Osteocyte (in vitro differentiated cells): ENCODE measurements around the gene ZFY. TPM values are rescaled to one million over a fixed set of nuclear protein-coding genes. Genes with fewer than 3 reads are reported as not detected.

Experiments
- DNase-seq: peaks from one replicate; pipeline ENCODE4 v3.0.0; 2021; ENCODE audit warnings: mixed read lengths; ENCODE audit not compliant: unreplicated experiment; ENCODE audit errors: extremely low spot score
- H3K27ac Mint-ChIP-seq: one replicate; pipeline ENCODE4 v1.8.0; 2021; ENCODE audit warnings: mild to moderate bottlenecking, mixed read lengths; ENCODE audit not compliant: unreplicated experiment
- H3K27me3 Mint-ChIP-seq: one replicate; pipeline ENCODE4 v1.8.0; 2021; ENCODE audit warnings: mixed read lengths; ENCODE audit not compliant: unreplicated experiment
- H3K36me3 Mint-ChIP-seq: one replicate; pipeline ENCODE4 v1.8.0; 2021; ENCODE audit warnings: mixed read lengths; ENCODE audit not compliant: unreplicated experiment
- H3K4me1 Mint-ChIP-seq: one replicate; pipeline ENCODE4 v1.8.0; 2021; ENCODE audit warnings: mixed read lengths; ENCODE audit not compliant: unreplicated experiment
- H3K4me3 Mint-ChIP-seq: one replicate; pipeline ENCODE4 v1.8.0; 2021; ENCODE audit warnings: mild to moderate bottlenecking, moderate library complexity, mixed read lengths; ENCODE audit not compliant: unreplicated experiment
- H3K9me3 Mint-ChIP-seq: one replicate; pipeline ENCODE4 v1.8.0; 2021; ENCODE audit warnings: mixed read lengths; ENCODE audit not compliant: unreplicated experiment
- CTCF ChIP-seq: fragments of 200-600 bp; sonication (generic); IDR thresholded peaks from 2 replicates; pipeline ENCODE4 v1.5.0; 2021; ENCODE audit warnings: antibody characterized with exemption, mild to moderate bottlenecking, moderate library complexity
- long read RNA-seq: library from polyadenylated mRNA; unstranded; transcript quantifications from one replicate; pipeline ENCODE4 v2.0.0, GENCODE V29; 2021
- total RNA-seq: library from RNA; stranded (reverse); gene quantifications from 2 replicates; pipeline ENCODE4 v1.2.1, GENCODE V29; 2021

ZFY gene
- not detected in 2 replicates for total RNA-seq
- long read RNA-seq: 0 reads

GRCh38 chrY:2934861-2935715 lies at the start of gene ZFY:
TSS of gene ZFY (plus strand) at chrY:2935381. CDS start at chrY:2953937, 18,556 bp downstream.
- DNase-seq: no peak
- Mint-ChIP-seq H3K27ac (no peak within 1 kb of the TSS), H3K4me3 (no peak within 1 kb of the TSS), H3K36me3 (no peaks in the 10 kb centered on the region), H3K27me3 (no peaks in the 10 kb centered on the region), H3K4me1 (no peaks in the 10 kb centered on the region), H3K9me3 (no peaks in the 10 kb centered on the region)
- no peak for TF ChIP-seq CTCF

GRCh38 chrY:2885880-2886279 lies 49.3 kb upstream of the ZFY start:
- no peak for DNase-seq
- Mint-ChIP-seq H3K4me3 (no peak overlapping the region), H3K9me3 (no peaks in the 10 kb centered on the region), H3K27ac (no peak overlapping the region), H3K36me3 (no peaks in the 10 kb centered on the region), H3K27me3 (no peaks in the 10 kb centered on the region), H3K4me1 (no peaks in the 10 kb centered on the region)
- TF ChIP-seq CTCF: no peak

DNA sequence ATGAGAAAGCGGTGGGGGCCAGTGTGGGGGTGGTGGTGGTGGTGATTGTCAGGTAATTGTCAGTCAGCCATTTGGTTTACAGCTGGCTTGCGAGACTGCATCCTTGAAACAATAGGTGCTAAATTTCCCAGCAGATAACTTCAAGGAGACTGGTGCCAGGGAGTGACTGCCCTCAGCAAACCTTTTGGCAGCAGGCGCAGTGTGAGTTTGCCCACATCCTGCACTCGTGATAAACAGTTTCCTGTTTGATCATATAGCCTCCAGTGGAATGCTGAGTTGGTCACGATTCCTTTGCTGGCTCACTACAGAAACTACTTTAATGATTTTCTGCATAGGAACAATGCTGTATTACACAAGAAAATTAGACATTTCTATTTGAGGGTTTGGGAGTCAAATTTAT lies 47.8 kb upstream of the ZFY start:
- H3K27me3 Mint-ChIP-seq: no peaks in the 10 kb centered on the region

GRCh38 chrY:2887955-2888354 lies 47.2 kb upstream of the ZFY start:
- H3K27ac Mint-ChIP-seq: no peak overlapping the region
- no peaks in the 10 kb centered on the region for H3K9me3 Mint-ChIP-seq
- no peaks in the 10 kb centered on the region for H3K36me3 Mint-ChIP-seq
- H3K4me3 Mint-ChIP-seq: no peak overlapping the region
- TF ChIP-seq CTCF: no peak
- H3K27me3 Mint-ChIP-seq: no peaks in the 10 kb centered on the region
- DNase-seq: no peak
- H3K4me1 Mint-ChIP-seq: no peaks in the 10 kb centered on the region

More for the DNA sequence above, 47.8 kb upstream of the ZFY start:
- Mint-ChIP-seq H3K4me3 (no peak overlapping the region), H3K36me3 (no peaks in the 10 kb centered on the region), H3K9me3 (no peaks in the 10 kb centered on the region), H3K4me1 (no peaks in the 10 kb centered on the region), H3K27ac (no peak overlapping the region)
- TF ChIP-seq CTCF: no peak
- no peak for DNase-seq

DNA sequence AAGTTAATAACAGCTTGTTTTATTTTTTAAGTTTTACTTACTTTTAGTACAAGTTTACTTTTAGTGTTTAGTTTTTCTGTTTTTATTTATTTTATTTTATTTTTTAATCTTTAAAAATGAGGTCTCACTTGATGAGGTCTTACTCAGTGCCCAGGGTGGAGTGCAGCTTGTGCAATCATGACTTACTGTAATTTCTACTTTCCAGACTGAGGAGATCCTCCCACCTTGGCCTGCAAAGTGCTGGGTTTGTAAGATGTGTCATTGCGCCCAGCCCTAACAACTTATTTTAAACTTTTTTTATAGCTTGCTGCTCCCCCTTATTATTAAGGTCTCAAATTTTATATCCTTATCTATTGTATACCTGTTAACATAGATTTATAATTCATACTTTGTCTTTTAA lies 41.7 kb upstream of the ZFY start:
- TF ChIP-seq CTCF: no peak
- no peak for DNase-seq
- H3K36me3 Mint-ChIP-seq: no peaks in the 10 kb centered on the region
- no peaks in the 10 kb centered on the region for H3K9me3 Mint-ChIP-seq
- H3K27me3 Mint-ChIP-seq: no peaks in the 10 kb centered on the region
- H3K27ac Mint-ChIP-seq: no peak overlapping the region
- H3K4me3 Mint-ChIP-seq: no peak overlapping the region
- no peaks in the 10 kb centered on the region for H3K4me1 Mint-ChIP-seq
